ENCODE data around the gene JADE1.

The JADE1 gene

DNA sequence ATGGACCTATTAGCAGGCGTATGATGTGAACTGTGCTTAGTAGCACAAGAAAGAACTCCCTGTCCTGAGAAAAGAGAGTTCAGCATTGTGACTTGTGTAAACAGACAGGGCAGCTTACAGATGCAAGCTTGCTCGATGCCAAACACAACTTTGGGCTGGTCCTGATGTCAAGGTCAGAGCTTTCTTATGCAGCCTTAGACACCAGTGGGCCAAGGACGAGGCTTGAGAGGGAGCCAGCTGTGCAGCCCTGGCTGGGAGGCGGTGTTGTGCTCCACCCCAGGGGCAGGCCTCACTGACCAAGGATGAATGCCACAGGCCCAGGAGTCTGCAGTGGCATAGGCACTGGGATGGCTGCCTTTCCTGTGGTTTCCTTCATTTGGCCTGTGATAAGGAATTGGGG is 35.4 kb downstream of the JADE1 start:
- no peak for DNase-seq (ENCODE audit: low spot score)

DNA sequence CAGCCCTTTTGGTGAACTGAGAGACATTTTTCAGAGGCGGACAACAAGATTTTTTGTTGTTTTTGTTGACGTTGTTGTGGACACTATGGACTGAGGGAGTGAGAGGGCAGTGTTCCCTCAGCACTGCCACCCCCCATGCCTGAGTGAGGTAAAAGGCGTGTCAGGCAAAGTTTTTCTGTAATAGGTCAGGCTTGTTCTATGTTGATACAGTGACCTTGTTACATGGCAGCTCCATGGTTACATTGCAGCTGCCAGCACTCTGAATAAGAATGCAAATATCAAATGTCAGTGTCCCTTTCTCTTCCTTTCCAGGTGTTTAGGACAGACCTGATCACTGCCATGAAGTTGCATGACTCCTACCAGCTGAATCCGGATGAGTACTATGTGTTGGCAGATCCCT is 36.6 kb downstream of the JADE1 start:
- DNase-seq (ENCODE audit: low spot score), result no peak

DNA sequence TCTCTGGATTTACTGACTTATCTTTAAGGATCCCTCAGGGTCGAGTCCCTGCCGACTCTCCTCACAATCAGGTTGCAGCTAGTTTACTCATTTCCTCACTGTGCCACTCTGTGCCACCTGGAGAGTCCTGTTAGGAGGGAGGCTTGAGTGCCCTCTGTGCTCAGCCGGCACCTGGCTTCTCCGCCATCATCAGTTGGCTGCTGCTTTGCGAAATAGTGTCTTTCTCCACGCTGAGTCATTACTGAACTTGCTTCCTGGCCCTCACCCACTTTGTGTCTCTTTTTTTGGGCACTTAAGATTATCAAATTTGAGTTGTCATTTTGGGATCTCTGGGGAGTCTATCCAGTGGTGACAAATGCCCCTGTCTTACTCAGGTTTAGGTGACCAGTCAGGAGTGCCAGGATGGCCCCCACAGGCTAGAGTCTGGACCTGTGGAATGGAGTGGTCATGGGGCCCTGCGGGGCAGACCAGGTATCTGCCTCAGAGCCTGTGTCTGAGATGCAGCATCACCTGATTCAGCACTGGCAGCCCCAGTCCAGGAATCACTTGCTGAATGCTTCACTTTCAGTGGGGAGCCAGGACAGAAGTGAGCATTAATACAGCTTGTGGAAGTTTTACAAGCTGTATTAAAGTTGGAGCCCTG is 37.7 kb downstream of the JADE1 start:
- DNase-seq (ENCODE audit: low spot score), result no peak

DNA sequence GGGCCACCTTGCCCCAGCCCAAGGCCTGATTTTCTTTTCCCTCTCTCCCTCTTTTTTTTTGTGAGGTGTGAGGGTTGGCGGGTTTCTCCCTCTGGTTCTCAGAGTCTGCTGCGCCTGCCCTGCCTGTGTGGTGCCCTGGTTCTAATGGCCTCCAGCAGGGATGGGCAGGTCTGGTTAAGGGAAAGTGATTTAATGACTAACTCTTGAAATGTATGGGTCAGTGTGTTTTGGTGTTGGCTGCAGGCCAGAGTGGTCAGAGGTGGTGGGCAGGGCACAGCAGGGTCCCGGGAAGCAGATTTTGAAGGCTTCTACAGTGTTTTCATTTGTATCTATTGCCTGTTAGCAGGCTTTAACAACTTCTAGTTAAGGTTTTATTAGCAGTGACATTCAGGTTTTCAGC is 39.0 kb downstream of the JADE1 start:
- no peak for DNase-seq (ENCODE audit: low spot score)

DNA sequence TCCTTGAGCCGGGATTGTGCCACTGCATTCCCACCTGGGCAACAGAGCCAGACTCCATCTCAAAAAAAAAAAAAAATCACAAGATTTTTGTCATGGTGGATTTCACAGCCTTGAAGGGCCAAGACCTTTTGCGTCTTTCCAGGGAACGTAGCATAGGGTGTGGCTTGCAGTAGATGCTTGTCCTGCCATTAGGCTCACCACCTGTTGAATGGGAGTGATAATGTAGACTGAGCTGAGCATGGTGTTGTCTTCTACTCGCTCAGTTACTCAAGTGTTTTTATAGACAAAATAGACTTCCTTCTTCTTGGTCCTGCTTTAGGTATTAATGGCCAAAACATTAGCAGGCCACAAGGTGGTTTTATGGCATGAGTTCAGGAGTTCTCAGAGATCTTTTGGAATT is 40.8 kb downstream of the JADE1 start:
- DNase-seq (ENCODE audit: low spot score), result no peak

DNA sequence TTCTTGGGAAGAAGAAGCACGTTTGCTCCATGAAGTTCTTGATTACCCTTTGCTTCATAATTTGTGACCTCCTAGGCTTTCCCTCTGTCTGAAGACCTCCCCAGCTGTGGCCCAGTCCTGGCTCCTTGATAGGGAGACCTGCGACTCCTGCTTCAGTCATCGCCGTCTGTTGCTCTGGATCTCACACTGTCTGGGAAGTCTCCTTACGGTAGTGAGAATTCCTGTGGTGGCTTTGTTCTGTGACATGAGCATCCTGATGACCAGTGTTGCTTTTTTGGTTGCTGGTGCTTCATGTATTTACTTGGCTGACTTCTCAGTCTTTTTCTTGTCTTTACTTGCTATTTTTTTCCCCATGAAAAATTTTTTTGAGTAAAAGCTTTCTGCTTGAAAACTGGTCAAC is 44.2 kb downstream of the JADE1 start:
- no peak for DNase-seq (ENCODE audit: low spot score)

DNA sequence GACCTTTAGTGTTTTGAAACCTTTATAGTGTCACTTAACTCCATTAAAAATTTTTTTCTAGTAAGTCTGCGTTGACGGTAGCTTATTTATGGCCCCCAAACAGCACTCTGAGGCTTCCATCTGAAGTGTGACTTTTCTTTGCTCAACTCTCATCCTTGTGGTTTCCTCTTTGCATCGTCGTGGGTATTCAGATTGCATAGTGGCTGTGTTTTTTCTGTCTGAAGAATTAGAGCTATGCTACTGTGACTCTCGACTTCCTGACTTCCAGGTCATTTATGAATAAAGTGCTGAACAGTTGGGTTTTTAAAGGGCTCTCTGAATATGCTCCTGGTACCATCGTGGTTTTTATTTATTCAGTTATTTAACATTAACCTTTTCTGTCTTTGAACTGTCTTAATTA is 44.9 kb downstream of the JADE1 start:
- DNase-seq (ENCODE audit: low spot score), result no peak

DNA sequence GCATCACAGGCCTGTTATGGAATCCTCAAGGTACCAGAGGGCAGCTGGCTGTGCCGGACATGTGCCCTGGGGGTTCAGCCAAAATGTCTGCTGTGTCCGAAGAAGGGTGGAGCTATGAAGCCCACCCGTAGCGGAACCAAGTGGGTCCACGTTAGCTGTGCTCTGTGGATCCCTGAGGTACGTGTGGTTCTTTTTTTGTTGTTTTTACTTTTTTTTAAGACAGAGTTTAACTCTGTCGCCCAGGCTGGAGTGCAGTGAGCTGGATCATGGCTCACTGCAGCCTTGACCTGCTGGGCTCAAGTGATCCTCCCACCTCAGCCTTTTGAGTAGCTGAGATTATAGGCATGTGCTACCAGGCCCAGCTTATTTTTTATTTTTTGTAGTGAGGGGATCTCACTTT is 46.1 kb downstream of the JADE1 start:
- no peak for DNase-seq (ENCODE audit: low spot score)

DNA sequence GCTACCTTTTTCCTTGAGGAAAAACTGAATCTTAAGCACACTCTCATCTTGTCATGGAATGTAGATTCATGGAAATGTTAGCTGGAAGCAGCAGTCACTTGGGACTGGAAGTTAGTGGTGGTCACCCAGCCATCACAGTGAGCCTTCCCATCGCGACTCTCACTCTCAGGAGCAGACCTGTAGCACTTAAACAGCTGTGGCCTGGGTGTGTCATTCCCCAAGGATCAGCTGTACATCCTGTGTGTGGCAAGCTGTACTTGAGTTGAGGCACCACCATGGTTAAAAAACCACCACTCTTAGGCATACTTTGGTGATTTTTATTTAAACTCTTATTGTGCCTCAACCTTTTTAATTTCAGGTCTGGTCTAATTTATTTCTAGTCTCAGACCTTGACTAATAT is 46.7 kb downstream of the JADE1 start:
- no peak for DNase-seq (ENCODE audit: low spot score)

DNA sequence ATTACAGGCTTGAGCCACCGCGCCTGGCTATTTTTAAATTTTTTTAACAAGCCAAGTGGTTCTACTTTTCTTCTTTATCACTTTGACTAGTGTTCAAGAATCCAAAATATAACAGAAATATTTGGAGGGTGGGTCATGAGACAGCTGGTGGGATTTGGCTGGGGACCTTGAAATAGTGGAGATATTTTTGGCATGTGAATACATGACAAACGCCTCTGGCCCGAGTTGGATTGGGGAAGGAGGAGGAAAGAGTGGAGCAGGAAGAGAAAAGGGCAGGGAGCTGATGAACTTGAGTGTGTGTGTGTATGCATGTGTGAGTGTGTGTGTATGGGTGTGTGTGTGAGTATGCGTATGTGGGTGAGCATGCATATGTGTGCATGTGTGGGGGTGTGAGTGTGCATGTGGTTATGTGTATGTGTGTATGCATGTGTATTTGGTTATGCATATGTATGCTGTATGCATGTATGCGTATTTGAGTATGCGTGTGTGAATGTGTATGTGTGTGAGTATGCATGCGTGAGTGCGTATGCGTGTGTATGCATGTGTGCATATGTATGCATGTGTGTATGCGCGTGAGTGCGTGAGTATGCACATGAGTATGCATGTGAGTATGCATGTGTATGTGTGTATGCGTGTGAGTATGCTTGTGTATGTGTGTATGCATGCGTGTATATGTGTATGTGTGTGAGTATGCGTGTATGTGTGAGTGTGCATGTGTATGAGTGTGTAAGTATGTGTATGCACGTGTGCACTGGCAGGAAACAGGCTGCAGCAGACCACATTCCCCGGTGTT is 49.6 kb downstream of the JADE1 start:
- DNase-seq (ENCODE audit: low spot score), result no peak

DNA sequence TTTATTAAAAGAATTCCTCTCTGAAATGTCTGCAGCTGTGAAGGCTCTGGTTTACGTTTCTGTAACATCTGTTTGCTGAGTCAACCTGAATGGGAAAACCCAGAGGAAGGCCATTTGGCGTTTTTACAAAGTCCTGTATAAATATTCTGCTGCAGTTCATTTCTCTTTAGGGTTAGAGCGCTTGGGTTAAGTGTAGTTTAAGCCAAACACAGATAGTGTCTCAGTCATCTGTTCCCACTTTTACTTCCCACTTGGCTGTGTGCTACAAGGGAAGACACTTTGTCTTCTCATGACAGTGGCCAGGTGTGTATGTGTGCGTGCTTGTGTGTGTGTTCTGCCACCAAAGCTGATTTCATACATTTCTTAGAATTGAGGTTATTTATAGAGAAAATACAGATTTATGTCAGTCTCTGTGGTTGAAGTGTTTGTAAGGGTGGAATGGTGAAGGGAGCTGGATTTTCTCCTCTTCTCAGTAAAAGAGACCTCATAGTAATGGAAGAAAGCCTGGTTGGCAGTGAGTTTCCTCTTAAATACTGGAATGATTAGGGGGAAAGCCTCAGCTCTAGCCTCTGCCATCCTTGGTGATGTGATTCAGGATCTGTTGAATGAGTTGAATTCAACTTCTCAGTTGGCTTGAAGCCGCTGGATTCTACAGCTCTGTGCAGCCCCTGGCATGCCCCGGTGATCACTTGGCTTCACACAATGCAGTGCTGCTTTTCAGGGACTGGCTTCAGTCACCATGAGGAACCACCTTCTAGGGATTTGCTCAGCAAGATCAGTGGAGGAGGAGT is 50.6 kb downstream of the JADE1 start:
- DNase-seq (ENCODE audit: low spot score), result no peak

DNA sequence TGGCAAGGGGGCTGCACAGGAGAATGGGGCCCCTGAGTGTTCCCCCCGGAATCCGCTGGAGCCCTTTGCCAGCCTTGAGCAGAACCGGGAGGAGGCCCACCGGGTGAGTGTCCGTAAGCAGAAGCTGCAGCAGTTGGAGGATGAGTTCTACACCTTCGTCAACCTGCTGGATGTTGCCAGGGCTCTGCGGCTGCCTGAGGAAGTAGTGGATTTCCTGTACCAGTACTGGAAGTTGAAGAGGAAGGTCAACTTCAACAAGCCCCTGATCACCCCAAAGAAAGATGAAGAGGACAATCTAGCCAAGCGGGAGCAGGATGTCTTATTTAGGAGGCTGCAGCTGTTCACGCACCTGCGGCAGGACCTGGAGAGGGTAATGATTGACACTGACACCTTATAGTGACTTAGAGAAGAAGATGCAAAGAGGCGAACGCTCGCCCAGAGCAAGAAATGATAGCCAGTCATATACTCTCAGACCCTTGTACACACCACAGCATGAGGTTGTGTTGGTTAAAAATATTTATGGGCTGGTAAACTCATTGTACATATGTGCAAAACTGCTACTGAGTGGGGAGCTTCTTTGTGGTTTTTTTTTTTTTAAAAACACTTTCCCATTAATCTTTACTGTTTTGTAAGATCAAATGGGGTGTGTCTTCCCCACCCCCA is 52.5 kb downstream of the JADE1 start:
- no peak for DNase-seq (ENCODE audit: low spot score)

DNA sequence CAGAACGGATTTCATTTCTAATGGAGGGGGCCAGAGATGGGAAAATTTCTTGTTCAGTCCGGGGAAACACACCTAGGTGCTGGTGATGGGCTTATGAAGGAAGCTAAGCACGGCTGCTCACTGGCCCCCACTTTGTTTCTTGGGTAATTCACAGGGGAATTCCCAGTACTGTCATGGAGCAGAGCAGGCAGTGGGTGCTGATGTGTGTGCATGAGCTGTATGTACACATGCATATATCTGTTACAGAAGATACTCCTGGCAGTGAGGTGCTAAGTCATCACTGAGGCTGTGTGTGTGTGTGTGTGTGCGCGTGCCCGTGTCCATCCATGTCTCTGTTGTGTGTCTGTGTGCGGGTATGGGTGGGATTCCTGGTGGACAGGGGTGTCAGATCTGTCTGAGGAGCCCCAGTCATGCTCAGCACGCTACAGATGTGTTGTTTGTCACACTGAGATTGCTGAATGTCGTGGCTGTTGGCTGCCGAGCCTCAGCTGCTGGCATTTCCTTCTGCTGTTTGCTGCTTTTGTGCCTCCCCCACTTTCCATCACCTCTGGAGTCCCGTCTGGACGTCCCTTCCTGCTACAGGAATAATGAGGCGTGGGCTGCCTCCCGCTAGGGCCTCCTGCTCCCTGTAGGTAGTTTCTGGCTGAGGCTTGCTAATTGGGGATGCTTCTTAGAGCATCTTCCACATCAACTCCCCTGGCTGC is 53.3 kb downstream of the JADE1 start:
- no peak for DNase-seq (ENCODE audit: low spot score)

DNA sequence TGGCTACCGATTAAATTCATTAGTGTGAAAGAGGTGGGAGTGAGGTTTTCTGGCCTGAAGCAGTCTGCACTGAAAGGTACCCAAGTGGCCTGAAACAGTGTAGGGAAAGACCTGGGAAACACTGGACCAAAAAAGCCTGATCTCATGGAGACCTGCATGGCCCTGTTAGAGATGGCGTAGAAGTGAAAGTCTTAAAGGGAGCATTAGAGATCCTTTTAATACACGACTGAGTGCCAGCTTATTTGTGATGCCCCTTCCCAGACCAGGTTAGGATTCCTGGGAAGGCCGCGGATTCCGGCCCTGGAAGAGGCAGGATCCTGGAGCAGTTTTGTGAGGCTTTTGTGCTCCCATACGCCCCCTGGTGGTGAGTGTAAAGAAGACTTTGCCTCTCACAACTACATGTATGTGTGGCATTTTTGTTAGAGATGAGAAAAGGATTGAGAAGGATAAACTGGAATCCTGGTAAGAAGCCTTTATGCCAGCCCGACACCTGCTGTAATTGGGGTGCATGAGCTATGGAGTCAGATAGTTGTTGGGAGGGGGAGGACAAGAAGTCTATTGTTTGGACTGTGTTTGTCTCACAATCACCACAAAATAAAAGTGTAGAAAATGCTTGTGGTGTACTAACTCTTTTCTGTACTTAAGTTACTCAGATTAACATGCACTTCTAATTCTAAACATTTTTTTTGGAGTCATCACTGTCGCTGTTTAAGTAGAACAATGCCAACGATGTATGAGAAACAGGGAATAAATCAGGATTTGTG is 54.0 kb downstream of the JADE1 start:
- peak; percentile 77 for DNase-seq (ENCODE audit: low spot score)

DNA sequence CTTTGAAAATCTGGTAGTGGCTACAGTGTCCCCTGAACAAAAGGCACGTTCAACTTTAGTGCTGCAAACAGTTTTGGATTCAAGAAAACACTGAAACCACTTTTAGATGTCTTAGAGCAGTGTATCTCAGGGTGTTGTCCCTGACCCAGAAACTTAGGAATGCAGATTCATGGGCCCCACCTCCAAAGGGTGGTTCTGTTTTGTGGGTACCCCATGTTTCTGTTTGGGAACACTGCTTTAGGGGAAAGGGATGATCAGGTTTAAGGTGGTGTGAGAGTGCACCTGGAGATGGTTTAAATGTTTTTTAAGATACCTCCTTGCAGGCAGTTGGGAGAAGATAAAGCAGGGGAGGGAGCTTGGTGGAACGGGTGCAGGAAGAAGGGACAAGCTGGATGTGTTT is 55.6 kb downstream of the JADE1 start:
- DNase-seq (ENCODE audit: low spot score), result no peak

DNA sequence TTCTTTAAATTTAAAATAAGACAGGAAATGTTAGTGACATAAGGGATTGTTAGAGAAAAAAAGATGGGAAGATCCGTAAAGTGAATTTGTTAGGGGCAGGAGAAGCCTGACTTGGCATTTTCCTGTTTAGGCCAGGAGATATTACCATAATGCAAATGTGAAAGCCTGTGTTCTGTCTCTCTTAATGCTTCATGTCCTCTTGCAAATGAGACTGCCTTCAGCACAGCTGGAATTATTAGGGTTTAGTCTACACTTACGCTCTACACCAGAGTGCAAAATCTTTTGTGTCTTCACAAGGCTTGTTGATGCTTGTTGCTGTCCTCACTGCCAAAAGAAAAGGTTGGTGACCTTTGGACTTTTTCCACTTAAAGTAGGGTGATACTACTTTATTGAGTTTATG is 56.8 kb downstream of the JADE1 start:
- DNase-seq (ENCODE audit: low spot score), result no peak

DNA sequence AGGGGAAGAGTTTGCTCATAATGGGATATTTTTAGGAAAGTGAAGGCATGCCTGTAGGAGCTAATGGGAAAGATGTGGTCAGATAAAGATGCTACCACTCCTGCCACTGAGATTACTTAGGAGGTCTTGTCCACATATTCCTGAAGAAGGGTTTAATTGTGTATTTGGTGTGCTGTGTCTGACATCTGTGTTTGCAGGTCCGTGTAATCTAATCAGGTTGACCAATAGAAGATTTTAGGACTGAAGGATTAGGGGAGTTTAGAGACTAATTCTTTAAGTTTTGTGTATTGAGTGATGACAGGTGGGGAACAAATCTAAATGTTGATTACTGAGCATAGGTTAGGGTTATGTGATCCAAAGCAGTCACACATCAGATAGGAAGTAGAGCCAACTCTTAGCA is 57.2 kb downstream of the JADE1 start:
- no peak for DNase-seq (ENCODE audit: low spot score)

DNA sequence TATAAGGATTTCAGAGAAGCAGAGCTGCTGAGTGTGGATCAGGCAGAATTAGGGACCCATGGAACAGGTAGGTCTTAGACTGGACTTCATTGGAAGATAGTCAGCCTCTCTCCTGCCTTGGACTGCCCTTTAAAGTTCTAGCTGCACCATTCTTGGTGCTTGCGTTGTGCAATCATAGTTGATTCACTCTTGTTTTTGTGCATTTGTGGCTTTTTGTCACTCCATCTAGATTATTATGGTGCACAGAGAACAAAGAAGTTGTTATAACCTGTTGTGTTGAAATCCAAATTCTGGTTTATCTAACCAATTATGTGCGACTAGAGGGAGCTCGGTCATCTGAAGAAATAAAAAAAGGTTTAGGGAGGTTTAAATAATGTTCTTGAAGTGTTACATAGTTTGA is 59.3 kb downstream of the JADE1 start:
- no peak for DNase-seq (ENCODE audit: low spot score)

DNA sequence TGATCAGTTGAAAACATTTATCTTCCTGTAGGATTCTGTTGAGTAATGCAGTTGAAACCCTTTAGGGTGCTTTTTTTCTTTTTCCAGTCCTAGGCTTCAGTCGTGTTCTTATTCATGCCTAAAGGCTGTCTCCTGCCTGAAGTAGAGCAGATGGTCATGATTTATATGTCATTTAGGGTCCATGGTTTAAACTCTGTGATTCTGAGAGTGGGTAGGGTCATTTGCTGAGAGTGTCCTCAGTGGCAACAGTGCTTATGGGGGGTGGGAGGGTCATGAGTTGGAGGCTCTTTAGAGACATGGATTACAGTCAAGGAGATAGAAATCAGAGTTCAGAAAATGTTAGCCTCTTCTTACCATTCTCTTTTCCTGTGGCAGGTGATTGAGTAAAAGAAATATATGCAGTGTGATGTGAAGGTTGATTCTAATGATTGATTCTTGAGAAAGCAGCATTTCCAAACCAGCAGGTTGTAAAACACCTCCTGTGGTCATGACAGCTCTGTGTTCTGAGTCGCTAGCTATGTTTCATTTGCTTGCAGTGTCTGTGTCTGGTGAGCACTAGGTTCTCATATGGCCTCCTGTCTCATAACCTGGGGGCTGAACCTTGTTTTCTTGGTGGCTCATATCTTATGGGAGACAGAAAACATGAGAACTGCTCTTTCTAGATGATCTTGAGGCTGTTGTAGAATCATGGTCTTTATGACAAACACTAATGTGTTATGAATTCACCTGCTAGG is 60.4 kb downstream of the JADE1 start:
- no peak for DNase-seq (ENCODE audit: low spot score)

DNA sequence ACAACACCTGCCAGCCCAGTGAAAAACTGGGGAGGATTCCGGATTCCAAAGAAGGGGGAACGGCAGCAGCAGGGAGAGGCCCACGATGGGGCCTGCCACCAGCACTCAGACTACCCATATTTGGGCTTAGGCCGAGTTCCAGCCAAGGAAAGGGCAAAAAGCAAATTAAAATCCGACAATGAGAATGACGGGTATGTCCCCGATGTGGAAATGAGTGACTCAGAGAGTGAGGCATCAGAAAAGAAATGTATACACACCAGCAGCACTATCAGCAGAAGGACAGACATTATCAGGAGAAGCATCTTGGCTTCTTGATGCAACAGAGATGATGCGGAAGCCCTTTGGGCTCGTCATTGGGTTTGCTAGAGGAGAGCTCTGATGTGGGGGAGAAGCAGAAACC is 62.4 kb downstream of the JADE1 start:
- no peak for DNase-seq (ENCODE audit: low spot score)

DNA sequence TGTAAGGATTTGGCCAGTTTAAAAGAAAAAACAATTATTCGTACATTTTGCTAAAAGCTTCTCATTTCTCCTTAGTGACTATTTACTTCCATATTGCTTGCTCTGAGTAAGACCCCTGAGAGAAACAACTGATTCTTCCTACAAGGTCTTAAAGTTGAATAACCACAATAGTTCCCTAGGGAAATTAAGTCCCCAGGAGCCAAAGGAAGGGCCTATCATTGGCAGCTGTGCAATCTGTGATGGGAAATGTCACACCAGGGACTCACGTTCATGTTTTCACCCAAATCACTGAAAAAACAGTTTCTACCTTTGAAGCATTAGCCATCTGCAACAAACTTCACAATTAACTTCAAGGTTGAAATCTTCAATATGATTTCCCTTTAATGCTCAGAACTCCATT is 66.7 kb downstream of the JADE1 start:
- no peak for DNase-seq (ENCODE audit: low spot score)

Measured in COLO829 (cell line).